Measurements from ENCODE around the gene ZNF70. TPM values are rescaled to one million over a fixed set of nuclear protein-coding genes. Genes with fewer than 3 reads are reported as not detected.
"Not testable (repeated sequence)": the region's sequence is repeated elsewhere in the genome, so short reads cannot be mapped to it uniquely, and the experiment has no call there.

The ZNF70 gene
- total RNA-seq, 4 donors from 2014 or later, result 4.1 to 7.4 (median 6.0) TPM

GRCh38 chr22:23743303-23743705, 7.6 kb downstream of the ZNF70 start:
- peaks cover 0 to 19% (median 0%) of the 10 kb centered on the region in 4 donors for H3K4me1 ChIP-seq
- DNase-seq (ENCODE audit: low spot score in 2 of 2), result no peak
- 62 to 84% methylated on average over 2 of the region's 2 CpGs for WGBS, 2 donors
- peaks cover 0 to 52% (median 0%) of the 10 kb centered on the region in 3 donors for H3K36me3 ChIP-seq
- H3K4me3 ChIP-seq, result no peak overlapping the region
- no peak for TF ChIP-seq CTCF (IDR thresholded peaks at IDR 0.05)
- TF ChIP-seq POLR2A (IDR thresholded peaks at IDR 0.05), result no peak
- no peak for TF ChIP-seq EP300 (IDR thresholded peaks at IDR 0.05)
- peaks cover 0 to 6% (median 0%) of the 10 kb centered on the region in 4 donors for H3K9me3 ChIP-seq
- peak overlapping the region in 1 of 4 donors; percentile 4 for H3K27ac ChIP-seq
- H3K27me3 ChIP-seq, result no peaks in the 10 kb centered on the region

- no peak for TF ChIP-seq CTCF (IDR thresholded peaks at IDR 0.05)
- TF ChIP-seq EP300 (IDR thresholded peaks at IDR 0.05), result no peak
- no peak for TF ChIP-seq POLR2A (IDR thresholded peaks at IDR 0.05)
- Histone ChIP-seq H3K9me3 (peaks cover 0 to 6% (median 0%) of the 10 kb centered on the region in 4 donors), H3K4me1 (peaks cover 0 to 19% (median 0%) of the 10 kb centered on the region in 4 donors), H3K36me3 (peaks cover 0 to 52% (median 0%) of the 10 kb centered on the region in 3 donors), H3K4me3 (no peak overlapping the region), H3K27me3 (no peaks in the 10 kb centered on the region), H3K27ac (peak overlapping the region in 2 of 4 donors; percentile 4 to 47)
- WGBS, 2 donors, result 71 to 73% methylated on average over 7 of the region's 7 CpGs
- no peak for DNase-seq (ENCODE audit: low spot score in 2 of 2)
These were observed 8.2 kb downstream of the ZNF70 start for GRCh38 chr22:23742505-23743264.

GRCh38 chr22:23737696-23738095, 13.2 kb downstream of the ZNF70 start:
- no peak for TF ChIP-seq CTCF (IDR thresholded peaks at IDR 0.05)
- no peak for TF ChIP-seq POLR2A (IDR thresholded peaks at IDR 0.05)
- TF ChIP-seq EP300 (IDR thresholded peaks at IDR 0.05), result no peak
- DNase-seq (ENCODE audit: low spot score in 2 of 2), result no peak
- Histone ChIP-seq H3K9me3 (no peaks in the 10 kb centered on the region), H3K4me1 (peaks cover 0 to 14% (median 0%) of the 10 kb centered on the region in 4 donors), H3K27ac (no peak overlapping the region), H3K27me3 (no peaks in the 10 kb centered on the region), H3K4me3 (no peak overlapping the region), H3K36me3 (peaks cover 0 to 20% (median 0%) of the 10 kb centered on the region in 3 donors)

- H3K27me3 ChIP-seq; DNase-seq (ENCODE audit: low spot score in 2 of 2); H3K4me1 ChIP-seq; H3K36me3 ChIP-seq; H3K27ac ChIP-seq; H3K9me3 ChIP-seq; H3K4me3 ChIP-seq: not testable (repeated sequence)
- 78 to 81% methylated on average over 4 of the region's 4 CpGs for WGBS, 2 donors
These were observed 22.8 kb downstream of the ZNF70 start for GRCh38 chr22:23728108-23728507.

- WGBS, 2 donors, result 88 to 94% methylated on average over 2 of the region's 2 CpGs
- no peak for DNase-seq (ENCODE audit: low spot score in 2 of 2)
- TF ChIP-seq POLR2A (IDR thresholded peaks at IDR 0.05) (no peak), EP300 (IDR thresholded peaks at IDR 0.05) (no peak), CTCF (IDR thresholded peaks at IDR 0.05) (no peak)
- H3K4me1 ChIP-seq, result no peaks in the 10 kb centered on the region
- H3K4me3 ChIP-seq, result no peak overlapping the region
- no peak overlapping the region for H3K27ac ChIP-seq
- no peaks in the 10 kb centered on the region for H3K9me3 ChIP-seq
- no peaks in the 10 kb centered on the region for H3K27me3 ChIP-seq
- H3K36me3 ChIP-seq, result no peaks in the 10 kb centered on the region
These were observed 28.2 kb downstream of the ZNF70 start for GRCh38 chr22:23722724-23723123.

Measured in tibial nerve (tissue), 4 donors.